ENCODE results near the gene TBC1D20. TPM values are rescaled to one million over a fixed set of nuclear protein-coding genes. Genes with fewer than 3 reads are reported as not detected.

The TBC1D20 gene
- total and polyA plus RNA-seq, 2 donors (not counting 3 experiments of a cell fraction or from before 2014, with no cell fraction given): 34.3 to 36.1 TPM

DNA sequence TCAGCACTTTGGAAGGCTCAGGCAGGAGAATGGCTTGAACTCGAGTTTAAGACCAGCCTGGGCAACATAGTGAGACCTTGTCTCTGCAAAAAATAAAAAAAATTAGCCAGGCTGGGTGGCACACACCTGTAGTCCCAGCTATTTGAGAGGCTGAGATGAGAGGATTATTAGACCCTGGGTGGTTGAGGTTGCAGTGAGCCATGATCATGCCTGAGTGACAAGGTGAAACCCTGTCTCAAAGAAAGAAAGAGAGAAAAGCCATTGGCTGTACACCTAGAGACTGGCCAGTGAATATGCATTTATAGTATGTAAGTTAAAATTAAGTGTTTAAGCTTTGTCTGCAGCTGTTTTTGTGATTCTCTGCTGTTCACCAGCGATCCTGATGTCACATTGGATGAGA is 48.2 kb downstream of the TBC1D20 start:
- H3K4me3 ChIP-seq (replicated peaks in 1 of 3; ENCODE audit: insufficient read depth in 1 of 3, low read depth in 1 of 3, low read length in 3 of 3): no peak overlapping the region
- no peak overlapping the region for H2AFZ ChIP-seq (ENCODE audit: low read depth, low read length)
- POLR2A ChIA-PET: no interaction called here
- H3K27ac ChIP-seq (ENCODE audit: insufficient read depth, low read depth, low read length): no peak overlapping the region
- dilution Hi-C loops (cut with MboI; ENCODE audit: extremely low pct_ligation_motif_present, low sequenced_read_pairs) (no loop called here), intact Hi-C loops (cut with micrococcal nuclease) (no loop called here)
- peaks cover 8% of the 10 kb centered on the region for H3K4me1 ChIP-seq (ENCODE audit: control insufficient read depth, extremely low read depth, insufficient read depth, low read length)
- no peaks in the 10 kb centered on the region for H4K20me1 ChIP-seq (replicated peaks; ENCODE audit: control insufficient read depth, extremely low read depth, insufficient read depth, low read length)
- H3K36me3 ChIP-seq (ENCODE audit: control insufficient read depth in 2 of 2, extremely low read depth in 1 of 2, insufficient read depth in 2 of 2, low read length in 2 of 2): peaks cover 3 to 6% of the 10 kb centered on the region in 2 experiments
- CTCF ChIA-PET: interaction anchor here (0.6 to 3.3 kb wide), 5 partner anchors 11 to 325 kb away, joined by 3 to 23 read pairs (median 3); no protein-coding TSS in a partner anchor
- DNase-seq (ENCODE audit: low read depth, low spot score) (no peak), FAIRE-seq (no peak)
- no peaks in the 10 kb centered on the region for H3K27me3 ChIP-seq (ENCODE audit: control insufficient read depth in 2 of 2, insufficient read depth in 2 of 2, low read length in 2 of 2)
- no peak overlapping the region for H3K9ac ChIP-seq (replicated peaks; ENCODE audit: extremely low read depth, insufficient read depth, low read length)
- no peak overlapping the region for H3K4me2 ChIP-seq (ENCODE audit: insufficient read depth, low read length)
- H3K79me2 ChIP-seq (ENCODE audit: control insufficient read depth, insufficient read depth, low read length): peaks cover 29% of the 10 kb centered on the region
- no peaks in the 10 kb centered on the region for H3K9me1 ChIP-seq (replicated peaks; ENCODE audit: control insufficient read depth, extremely low read depth, insufficient read depth, low read length)
- TF ChIP-seq MYC (IDR thresholded peaks at IDR 0.05; ENCODE audit: low read depth, low read length) (no peak), EZH2 (IDR thresholded peaks at IDR 0.05; ENCODE audit: borderline replicate concordance, low read depth, low read length, severe bottlenecking) (no peak), MAX (IDR thresholded peaks at IDR 0.05; ENCODE audit: insufficient read depth, insufficient read length) (no peak), POLR2A (IDR thresholded peaks at IDR 0.05; ENCODE audit: low read depth, low read length) (no peak), FOS (IDR thresholded peaks at IDR 0.05; ENCODE audit: borderline replicate concordance, insufficient read depth, low read length) (no peak), POLR2AphosphoS5 (IDR thresholded peaks at IDR 0.05; ENCODE audit: insufficient read depth, low read depth, low read length) (no peak), GATA2 (IDR thresholded peaks at IDR 0.05; ENCODE audit: insufficient read depth, insufficient read length, low read depth, low read length) (no peak), JUN (IDR thresholded peaks at IDR 0.05; ENCODE audit: borderline replicate concordance, insufficient read depth, insufficient read length, low read depth) (no peak)
- TF ChIP-seq, protein P1, sequence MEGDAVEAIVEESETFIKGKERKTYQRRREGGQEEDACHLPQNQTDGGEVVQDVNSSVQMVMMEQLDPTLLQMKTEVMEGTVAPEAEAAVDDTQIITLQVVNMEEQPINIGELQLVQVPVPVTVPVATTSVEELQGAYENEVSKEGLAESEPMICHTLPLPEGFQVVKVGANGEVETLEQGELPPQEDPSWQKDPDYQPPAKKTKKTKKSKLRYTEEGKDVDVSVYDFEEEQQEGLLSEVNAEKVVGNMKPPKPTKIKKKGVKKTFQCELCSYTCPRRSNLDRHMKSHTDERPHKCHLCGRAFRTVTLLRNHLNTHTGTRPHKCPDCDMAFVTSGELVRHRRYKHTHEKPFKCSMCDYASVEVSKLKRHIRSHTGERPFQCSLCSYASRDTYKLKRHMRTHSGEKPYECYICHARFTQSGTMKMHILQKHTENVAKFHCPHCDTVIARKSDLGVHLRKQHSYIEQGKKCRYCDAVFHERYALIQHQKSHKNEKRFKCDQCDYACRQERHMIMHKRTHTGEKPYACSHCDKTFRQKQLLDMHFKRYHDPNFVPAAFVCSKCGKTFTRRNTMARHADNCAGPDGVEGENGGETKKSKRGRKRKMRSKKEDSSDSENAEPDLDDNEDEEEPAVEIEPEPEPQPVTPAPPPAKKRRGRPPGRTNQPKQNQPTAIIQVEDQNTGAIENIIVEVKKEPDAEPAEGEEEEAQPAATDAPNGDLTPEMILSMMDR (IDR thresholded peaks at IDR 0.05; ENCODE audit: extremely low read depth in 1 of 2, insufficient read depth in 1 of 2, low read depth in 1 of 2, low read length in 2 of 2): no peak
- no TSS peak for BruUV-seq (replicated peaks)
- no peaks in the 10 kb centered on the region for H3K9me3 ChIP-seq (replicated peaks; ENCODE audit: control insufficient read depth, insufficient read depth, low read length)
